A673 (cell line): ENCODE measurements around the gene CHAD. TPM values are rescaled to one million over a fixed set of nuclear protein-coding genes. Genes with fewer than 3 reads are reported as not detected.
"Not testable (repeated sequence)": the region's sequence is repeated elsewhere in the genome, so short reads cannot be mapped to it uniquely, and the experiment has no call there.

Source experiments
- BruUV-seq: library from RNA; stranded (reverse); fragments of 400-500 nt; replicated peaks from 2 replicates; lab custom pipeline; 2021; lab: Mats Ljungman, UMichigan
- CTCF ChIA-PET: fragments of 300-600 bp; sonication (Branson Sonifier 250); formaldehyde crosslinking; loops from one replicate; lab custom pipeline; 2022; ENCODE audit warnings: antibody characterized with exemption; lab: Charles Lee
- POLR2A ChIA-PET: fragments of 300-600 bp; sonication (Branson Sonifier 250); formaldehyde crosslinking; loops from one replicate; lab custom pipeline; 2022; ENCODE audit warnings: antibody characterized with exemption; ENCODE audit not compliant: low non-redundant PET; lab: Charles Lee
- DNase-seq: peaks from one replicate; pipeline ENCODE4 v3.0.0-alpha.2; 2015; ENCODE audit warnings: low spot score
- H3K27ac ChIP-seq: fragments of 200-600 bp; sonication (generic); 2 replicates; pipeline ENCODE4 v1.5.1; 2016; ENCODE audit warnings: mixed run types, low read depth, mild to moderate bottlenecking, mixed read lengths, antibody characterized with exemption, low read length; ENCODE audit not compliant: poor library complexity, severe bottlenecking
- H3K27me3 ChIP-seq: fragments of 200-600 bp; sonication (generic); replicated peaks from 2 replicates; pipeline ENCODE4 v1.6.1; 2017; ENCODE audit warnings: mixed run types, low read depth, mild to moderate bottlenecking, mixed read lengths, antibody characterized with exemption, low read length; ENCODE audit not compliant: insufficient read depth, poor library complexity
- H3K36me3 ChIP-seq: fragments of 200-600 bp; sonication (generic); 2 replicates; pipeline ENCODE4 v1.6.1; 2016; ENCODE audit warnings: mixed run types, mild to moderate bottlenecking, mixed read lengths, antibody characterized with exemption, low read length; ENCODE audit not compliant: insufficient read depth, poor library complexity, severe bottlenecking
- H3K4me1 ChIP-seq: fragments of 200-600 bp; sonication (generic); 2 replicates; pipeline ENCODE4 v1.6.1; 2017; ENCODE audit warnings: mixed run types, mild to moderate bottlenecking, mixed read lengths, antibody characterized with exemption, low read length; ENCODE audit not compliant: insufficient read depth, poor library complexity, severe bottlenecking
- H3K4me3 ChIP-seq: fragments of 200-600 bp; sonication (generic); 2 replicates; pipeline ENCODE4 v1.5.1; 2016; ENCODE audit warnings: low read depth, mixed run types, mild to moderate bottlenecking, mixed read lengths, low read length; ENCODE audit not compliant: poor library complexity, severe bottlenecking
- H3K9me3 ChIP-seq: fragments of 200-600 bp; sonication (generic); 2 replicates; pipeline ENCODE4 v1.6.1; 2016; ENCODE audit warnings: mixed run types, low read depth, mild to moderate bottlenecking, mixed read lengths, antibody characterized with exemption, low read length; ENCODE audit not compliant: poor library complexity, severe bottlenecking
- CTCF ChIP-seq: fragments of 300-800, 200-600 bp; sonication (generic); conservative IDR thresholded peaks from 2 replicates; pipeline ENCODE4 v1.5.1; 2017; ENCODE audit warnings: low read depth, mild to moderate bottlenecking, antibody characterized with exemption, low read length, moderate library complexity, mixed read lengths
- EZH2 ChIP-seq: fragments of 200-600 bp; sonication (generic); IDR thresholded peaks from 2 replicates; pipeline ENCODE4 v1.6.1; 2017; ENCODE audit warnings: borderline replicate concordance, low read depth, mild to moderate bottlenecking, mixed read lengths, antibody characterized with exemption, low read length; ENCODE audit not compliant: poor library complexity, severe bottlenecking
- intact Hi-C: fragments of 100-400 bp; cut with micrococcal nuclease; formaldehyde crosslinking; loops from one replicate; pipeline ENCODE4 v1.10.0; 2022; ENCODE audit not compliant: unreplicated experiment
- total RNA-seq: library from RNA; stranded (reverse); gene quantifications from 2 replicates; pipeline ENCODE4 v1.2.3, GENCODE V29; 2021

Gene CHAD
- total RNA-seq, 1 experiment from 2014 or later = not detected

GRCh38 chr17:50477976-50478375, 9.3 kb upstream of the CHAD start:
- TF ChIP-seq EZH2 (no peak), CTCF (no peak)
- no peak for DNase-seq
- H3K27me3 ChIP-seq = peaks cover 3% of the 10 kb centered on the region
- no peaks in the 10 kb centered on the region for H3K9me3 ChIP-seq
- ChIA-PET POLR2A (interaction anchor here (0.6 to 0.7 kb wide), 2 partner anchors 115 to 232 kb away, joined by 3 to 8 read pairs; no protein-coding TSS in a partner anchor), CTCF (interaction anchor here (0.6 kb wide), 3 partner anchors 22 to 397 kb away, joined by 3 to 12 read pairs (median 5); no protein-coding TSS in a partner anchor)
- H3K27ac ChIP-seq = peak overlapping the region; percentile 71
- intact Hi-C loops = loop anchor here (10.0 kb wide), 1 partner anchor 103 kb away; the partner anchor contains the start of genes EME1 and MRPL27
- peak overlapping the region; percentile 65 for H3K4me3 ChIP-seq
- peaks cover 8% of the 10 kb centered on the region for H3K4me1 ChIP-seq
- no TSS peak for BruUV-seq
- H3K36me3 ChIP-seq = peaks cover 13% of the 10 kb centered on the region

DNA sequence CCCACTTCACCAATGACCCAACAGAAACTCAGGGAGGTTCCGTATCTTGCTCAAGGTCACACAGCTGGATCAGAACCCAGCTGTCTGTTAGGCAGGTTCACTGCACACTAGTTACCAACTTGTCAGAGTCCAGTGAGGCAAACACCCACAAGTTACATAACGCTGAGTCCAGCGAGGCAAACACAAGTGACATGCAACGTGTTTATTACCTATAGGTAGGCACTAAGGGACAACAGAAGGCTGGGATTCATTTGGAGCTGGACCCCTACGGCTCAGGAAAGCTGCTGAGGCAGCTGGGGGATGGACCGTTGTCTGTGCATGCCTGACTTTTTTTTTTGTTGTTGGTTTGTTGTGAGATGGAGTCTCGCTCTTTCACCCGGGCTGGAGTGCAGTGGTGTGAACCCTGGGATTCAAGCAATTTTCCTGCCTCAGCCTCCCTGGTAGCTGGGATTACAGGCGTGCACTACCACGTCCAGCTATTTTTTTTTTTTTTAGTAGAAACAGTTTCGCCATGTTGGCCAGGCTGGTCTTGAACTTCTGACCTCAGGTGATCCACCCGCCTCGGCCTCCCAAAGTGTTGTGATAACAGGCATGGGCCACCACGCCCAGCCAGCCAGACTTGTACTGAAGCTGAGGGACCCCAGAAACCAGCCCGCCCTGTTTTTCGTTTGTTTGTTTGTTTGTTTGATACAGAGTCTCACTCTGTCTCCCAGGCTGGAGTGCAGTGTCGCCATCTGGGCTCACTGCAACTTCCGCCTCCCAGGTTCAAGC, 8.1 kb upstream of the CHAD start:
- intact Hi-C loops = loop anchor here (10.0 kb wide), 1 partner anchor 102 kb away; the partner anchor contains the start of genes EME1 and MRPL27
- Histone ChIP-seq H3K4me1 (peaks cover 8% of the 10 kb centered on the region), H3K36me3 (peaks cover under 1% of the 10 kb centered on the region), H3K4me3 (no peak overlapping the region), H3K9me3 (no peaks in the 10 kb centered on the region), H3K27ac (no peak overlapping the region), H3K27me3 (peaks cover 8% of the 10 kb centered on the region)
- POLR2A ChIA-PET = no interaction called here
- no peak for DNase-seq
- TF ChIP-seq EZH2 (no peak), CTCF (no peak)
- CTCF ChIA-PET = no interaction called here
- BruUV-seq = no TSS peak

- H3K4me3 ChIP-seq, H3K27ac ChIP-seq, H3K36me3 ChIP-seq, H3K9me3 ChIP-seq, H3K4me1 ChIP-seq, CTCF ChIA-PET, H3K27me3 ChIP-seq, DNase-seq, BruUV-seq, POLR2A ChIA-PET: not testable (repeated sequence)
- intact Hi-C loops = loop anchor here (10.0 kb wide), 1 partner anchor 101 kb away; the partner anchor contains the start of genes EME1 and MRPL27
These were observed 7.3 kb upstream of the CHAD start for GRCh38 chr17:50475775-50476544.
